Effector memory CD8-positive, alpha-beta T cell (primary cell): ENCODE data around the gene STX4.

Experiments used
- ATAC-seq: fragments of 150-1000 bp; cut with Tn5 transposase; replicated peaks from 2 replicates; pipeline ENCODE4 v1.10.0; 2021; ENCODE audit warnings: mild to moderate bottlenecking, moderate library complexity
- DNase-seq, 3 experiments: peaks; one replicate each; pipeline ENCODE4 v3.0.0; 2021
- H3K27ac Mint-ChIP-seq, 2 donors: one replicate each; pipeline ENCODE4 v1.8.0; 2022; ENCODE audit warnings: mild to moderate bottlenecking in 2 of 2, mixed read lengths in 2 of 2, moderate library complexity in 2 of 2
- H3K27me3 Mint-ChIP-seq, 2 donors: one replicate each; pipeline ENCODE4 v1.8.0; 2022; ENCODE audit warnings: mixed read lengths in 2 of 2
- H3K36me3 Mint-ChIP-seq: one replicate; pipeline ENCODE4 v1.8.0; 2022; ENCODE audit warnings: mild to moderate bottlenecking, moderate library complexity, mixed read lengths; ENCODE audit not compliant: insufficient read depth
- H3K4me1 Mint-ChIP-seq, 2 donors: one replicate each; pipeline ENCODE4 v1.8.0; 2022; ENCODE audit warnings: low read depth in 2 of 2, mixed read lengths in 2 of 2
- H3K4me3 Mint-ChIP-seq, 2 donors: one replicate each; pipeline ENCODE4 v1.8.0; 2022; ENCODE audit warnings: mild to moderate bottlenecking in 2 of 2, mixed read lengths in 2 of 2, moderate library complexity in 2 of 2
- H3K9me3 Mint-ChIP-seq, 2 donors: one replicate each; pipeline ENCODE4 v1.8.0; 2022; ENCODE audit warnings: mixed read lengths in 2 of 2
- total RNA-seq, 9 experiments: gene quantifications; one replicate each; lab custom pipeline; 2026; lab: John Stamatoyannopoulos, UW

The STX4 gene, protein sequence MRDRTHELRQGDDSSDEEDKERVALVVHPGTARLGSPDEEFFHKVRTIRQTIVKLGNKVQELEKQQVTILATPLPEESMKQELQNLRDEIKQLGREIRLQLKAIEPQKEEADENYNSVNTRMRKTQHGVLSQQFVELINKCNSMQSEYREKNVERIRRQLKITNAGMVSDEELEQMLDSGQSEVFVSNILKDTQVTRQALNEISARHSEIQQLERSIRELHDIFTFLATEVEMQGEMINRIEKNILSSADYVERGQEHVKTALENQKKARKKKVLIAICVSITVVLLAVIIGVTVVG
- total RNA-seq, result 46.3 to 71.9 (median 55.4) reads per million in 9 experiments

GRCh38 chr16:31032736-31033708, at the start of gene STX4:
STX4 (plus strand) TSS chr16:31033558; CDS start chr16:31033806, 248 bp downstream.
- Mint-ChIP-seq H3K27ac (peak within 1 kb of the TSS; percentile 95 to 96), H3K4me3 (peak within 1 kb of the TSS; percentile 99 to 100), H3K36me3 (peaks cover 36% of the 10 kb centered on the region), H3K9me3 (no peaks in the 10 kb centered on the region), H3K27me3 (no peaks in the 10 kb centered on the region), H3K4me1 (peaks cover 18 to 19% of the 10 kb centered on the region in 2 donors)
- DNase-seq (peak; percentile 96 to 98 (median 96)), ATAC-seq (peak; percentile 81)

DNA sequence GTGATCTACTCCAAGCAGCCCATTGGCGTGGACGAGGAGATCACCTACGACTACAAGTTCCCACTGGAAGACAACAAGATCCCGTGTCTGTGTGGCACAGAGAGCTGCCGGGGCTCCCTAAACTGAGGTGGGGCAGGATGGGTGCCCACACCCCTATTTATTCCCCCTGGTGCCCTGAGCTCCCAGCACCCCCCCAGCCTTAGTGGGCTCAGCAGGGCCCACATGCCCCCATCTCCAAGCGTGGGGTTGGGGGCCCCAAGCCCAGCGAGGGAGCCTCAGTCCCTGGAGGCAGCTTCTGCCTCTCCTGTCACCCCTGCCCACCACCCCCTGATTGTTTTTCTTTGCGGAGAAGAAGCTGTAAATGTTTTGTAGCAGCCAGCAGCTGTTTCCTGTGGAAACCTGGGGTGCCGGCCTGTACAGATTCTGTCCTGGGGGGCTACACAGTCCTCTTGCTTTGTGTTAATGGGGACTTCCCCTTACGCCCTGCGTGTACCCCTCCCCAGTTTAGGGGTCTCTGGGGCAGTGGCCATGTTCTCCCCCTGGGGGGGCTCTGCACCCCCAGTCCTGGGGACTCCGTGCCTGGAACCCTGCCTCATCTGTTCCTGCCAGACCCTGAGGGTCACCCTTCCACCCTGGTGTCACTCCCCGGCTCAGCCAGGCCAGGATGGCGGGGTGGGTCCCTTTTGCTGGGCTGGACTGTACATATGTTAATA, 49.3 kb upstream of the STX4 start:
- peaks cover 14% of the 10 kb centered on the region for H3K36me3 Mint-ChIP-seq
- DNase-seq (no peak), ATAC-seq (no peak)
- H3K4me1 Mint-ChIP-seq, result peaks cover 2 to 5% of the 10 kb centered on the region in 2 donors
- no peak overlapping the region for H3K27ac Mint-ChIP-seq
- H3K27me3 Mint-ChIP-seq, result no peaks in the 10 kb centered on the region
- no peak overlapping the region for H3K4me3 Mint-ChIP-seq
- no peaks in the 10 kb centered on the region for H3K9me3 Mint-ChIP-seq

DNA sequence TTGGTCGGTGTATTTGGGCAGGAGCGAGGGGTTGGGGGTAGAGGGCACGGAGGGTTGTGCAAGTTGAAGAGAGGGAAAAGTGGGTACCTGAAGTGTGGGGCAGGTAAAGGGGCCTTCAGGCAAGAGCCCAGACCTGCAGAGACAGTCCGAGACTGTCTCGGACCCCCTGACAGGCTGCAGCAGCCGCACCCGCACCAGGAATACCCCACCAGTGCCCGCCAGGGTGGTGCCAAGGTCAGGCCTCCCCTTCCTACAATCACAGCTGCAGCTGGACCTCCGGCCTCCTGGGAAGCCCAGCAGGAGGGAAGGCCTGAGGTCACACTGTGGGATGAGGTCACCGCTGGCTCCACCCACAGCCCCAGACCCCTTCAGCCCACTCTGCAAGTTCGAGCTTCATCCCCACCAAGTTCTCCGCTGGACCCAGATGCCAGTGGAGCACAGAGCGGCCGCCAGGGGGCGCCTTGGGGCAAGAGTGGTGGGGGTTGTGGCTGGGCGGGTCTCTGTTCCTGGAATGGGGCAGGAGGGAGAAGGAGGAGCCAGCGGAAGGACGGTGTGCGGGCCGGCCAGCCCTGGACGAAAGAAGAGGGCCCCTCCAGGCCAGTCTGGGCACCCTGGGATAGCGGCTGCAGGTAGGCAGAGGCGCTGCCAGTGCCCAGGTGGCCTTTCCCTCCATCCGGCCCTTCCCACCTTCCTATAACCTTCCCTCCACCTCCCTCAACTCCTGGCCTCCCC, 48.5 kb upstream of the STX4 start, which contains the start of gene HSD3B7:
TSS of gene HSD3B7 (plus strand) at position 539 of the 732 bp plus-strand sequence. CDS start 452 bp downstream, outside the sequence.
- peak; percentile 77 to 82 (median 78) for DNase-seq
- Mint-ChIP-seq H3K4me3 (no peak within 1 kb of the TSS), H3K4me1 (peaks cover 2 to 5% of the 10 kb centered on the region in 2 donors), H3K27ac (no peak within 1 kb of the TSS), H3K36me3 (peaks cover 14% of the 10 kb centered on the region), H3K9me3 (no peaks in the 10 kb centered on the region), H3K27me3 (no peaks in the 10 kb centered on the region)
- peak; percentile 81 for ATAC-seq

GRCh38 chr16:30985401-30986128, 47.8 kb upstream of the STX4 start:
- ATAC-seq (no peak), DNase-seq (no peak)
- Mint-ChIP-seq H3K4me1 (peaks cover 2 to 5% of the 10 kb centered on the region in 2 donors), H3K27ac (no peak overlapping the region), H3K4me3 (no peak overlapping the region), H3K36me3 (peaks cover 9% of the 10 kb centered on the region), H3K9me3 (no peaks in the 10 kb centered on the region), H3K27me3 (no peaks in the 10 kb centered on the region)

GRCh38 chr16:30986129-30986991, 47.0 kb upstream of the STX4 start:
- H3K27me3 Mint-ChIP-seq, result no peaks in the 10 kb centered on the region
- H3K4me1 Mint-ChIP-seq, result peaks cover 2 to 5% of the 10 kb centered on the region in 2 donors
- DNase-seq, result no peak
- H3K36me3 Mint-ChIP-seq, result peaks cover 14% of the 10 kb centered on the region
- no peaks in the 10 kb centered on the region for H3K9me3 Mint-ChIP-seq
- no peak for ATAC-seq
- H3K4me3 Mint-ChIP-seq, result no peak overlapping the region
- H3K27ac Mint-ChIP-seq, result no peak overlapping the region

DNA sequence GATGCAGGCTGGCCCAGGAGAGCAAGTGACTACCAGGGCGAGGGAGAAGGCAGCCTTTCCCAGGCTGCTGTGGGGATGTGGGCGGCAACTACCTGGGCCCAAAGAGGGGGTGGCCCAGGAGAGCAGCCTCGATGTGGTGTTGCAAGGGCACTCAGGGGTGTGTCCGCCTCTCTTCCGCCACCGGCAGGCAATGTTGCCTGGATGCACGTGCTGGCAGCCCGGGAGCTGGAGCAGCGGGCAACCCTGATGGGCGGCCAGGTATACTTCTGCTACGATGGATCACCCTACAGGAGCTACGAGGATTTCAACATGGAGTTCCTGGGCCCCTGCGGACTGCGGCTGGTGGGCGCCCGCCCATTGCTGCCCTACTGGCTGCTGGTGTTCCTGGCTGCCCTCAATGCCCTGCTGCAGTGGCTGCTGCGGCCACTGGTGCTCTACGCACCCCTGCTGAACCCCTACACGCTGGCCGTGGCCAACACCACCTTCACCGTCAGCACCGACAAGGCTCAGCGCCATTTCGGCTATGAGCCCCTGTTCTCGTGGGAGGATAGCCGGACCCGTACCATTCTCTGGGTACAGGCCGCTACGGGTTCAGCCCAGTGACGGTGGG, 45.7 kb upstream of the STX4 start:
- H3K27ac Mint-ChIP-seq, result no peak overlapping the region
- H3K4me3 Mint-ChIP-seq, result no peak overlapping the region
- ATAC-seq (no peak), DNase-seq (no peak)
- no peaks in the 10 kb centered on the region for H3K27me3 Mint-ChIP-seq
- peaks cover 2 to 5% of the 10 kb centered on the region in 2 donors for H3K4me1 Mint-ChIP-seq
- H3K36me3 Mint-ChIP-seq, result peaks cover 10% of the 10 kb centered on the region
- no peaks in the 10 kb centered on the region for H3K9me3 Mint-ChIP-seq

GRCh38 chr16:30989469-30990047, 43.8 kb upstream of the STX4 start:
- H3K9me3 Mint-ChIP-seq, result no peaks in the 10 kb centered on the region
- DNase-seq, result no peak
- H3K4me3 Mint-ChIP-seq, result no peak overlapping the region
- no peak for ATAC-seq
- H3K27me3 Mint-ChIP-seq, result no peaks in the 10 kb centered on the region
- H3K4me1 Mint-ChIP-seq, result peaks cover 0 to 2% of the 10 kb centered on the region in 2 donors
- H3K27ac Mint-ChIP-seq, result no peak overlapping the region
- peaks cover 5% of the 10 kb centered on the region for H3K36me3 Mint-ChIP-seq

DNA sequence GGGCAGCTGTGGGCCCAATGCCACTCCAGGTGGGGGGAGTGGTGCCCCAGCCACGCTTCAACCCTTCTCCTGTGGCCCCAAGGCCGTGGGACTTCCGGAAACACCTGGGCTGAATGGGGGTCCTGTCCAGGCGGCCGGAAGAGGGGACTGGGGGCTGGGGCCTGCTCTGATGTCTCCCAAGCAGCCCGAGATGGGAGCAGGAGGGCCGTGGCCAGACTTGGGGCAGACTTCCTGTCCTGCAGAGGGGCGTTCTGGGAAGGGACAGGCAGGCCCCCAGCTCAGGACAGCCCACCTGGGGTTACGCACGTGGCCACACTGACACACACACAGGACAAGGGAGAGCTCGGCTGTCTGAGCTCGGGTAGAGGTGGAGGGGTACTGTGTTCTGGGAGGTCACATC, 43.3 kb upstream of the STX4 start:
- no peak for ATAC-seq
- Mint-ChIP-seq H3K27ac (no peak overlapping the region), H3K4me3 (no peak overlapping the region)

DNA sequence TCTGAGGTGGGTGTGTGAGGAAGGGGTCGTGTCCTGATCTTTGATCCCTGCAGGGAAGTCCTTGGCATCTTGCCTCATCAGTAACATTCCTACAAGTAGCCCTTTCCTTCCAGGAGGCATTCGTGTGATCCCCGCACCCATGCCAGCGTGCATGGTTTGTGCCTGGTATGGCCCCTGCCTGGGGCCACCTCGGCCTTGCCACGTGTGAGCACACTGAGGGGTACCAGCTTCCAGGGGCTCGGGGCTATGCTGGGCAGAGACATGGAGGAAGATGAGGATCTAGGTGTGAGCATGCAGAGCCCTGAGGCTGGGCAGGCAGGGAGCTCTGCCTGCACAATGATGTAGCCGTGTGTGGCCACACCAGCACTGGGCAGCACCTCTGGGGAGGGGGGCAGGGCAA, 42.3 kb upstream of the STX4 start:
- Mint-ChIP-seq H3K9me3 (no peaks in the 10 kb centered on the region), H3K27ac (no peak overlapping the region), H3K4me3 (no peak overlapping the region), H3K27me3 (no peaks in the 10 kb centered on the region), H3K36me3 (peaks cover 8% of the 10 kb centered on the region), H3K4me1 (no peaks in the 10 kb centered on the region)
- no peak for DNase-seq
- ATAC-seq, result no peak

More for the DNA sequence above, 43.3 kb upstream of the STX4 start:
- Mint-ChIP-seq H3K36me3 (peaks cover 6% of the 10 kb centered on the region), H3K4me1 (peaks cover 0 to 2% of the 10 kb centered on the region in 2 donors), H3K9me3 (no peaks in the 10 kb centered on the region), H3K27me3 (no peaks in the 10 kb centered on the region)
- no peak for DNase-seq

DNA sequence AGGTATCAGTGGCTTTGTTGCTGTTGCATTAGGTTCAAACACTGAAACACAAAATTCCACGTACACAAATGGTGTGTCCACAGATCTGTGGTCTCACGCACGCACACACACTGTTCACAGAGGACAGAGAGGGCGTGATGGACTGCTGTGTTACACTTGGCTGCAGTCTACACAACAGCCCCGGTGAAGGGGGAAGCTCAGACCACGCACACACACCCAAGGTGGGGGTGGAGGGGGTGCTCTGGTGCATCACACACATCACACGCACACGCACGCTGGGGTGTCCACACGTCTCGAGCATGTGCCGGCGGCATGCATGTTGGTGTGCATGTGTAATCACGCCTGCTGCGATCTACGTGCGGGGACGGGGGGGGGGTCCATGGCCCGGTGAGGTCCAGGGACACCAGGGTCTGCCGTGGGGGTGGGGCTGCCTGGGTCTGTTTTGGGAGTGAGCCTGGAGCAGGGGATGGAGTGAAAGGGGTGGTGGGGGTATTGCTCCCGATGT, 41.0 kb upstream of the STX4 start:
- Mint-ChIP-seq H3K4me3 (no peak overlapping the region), H3K36me3 (peaks cover 8% of the 10 kb centered on the region), H3K9me3 (no peaks in the 10 kb centered on the region), H3K27ac (no peak overlapping the region), H3K4me1 (peaks cover 4 to 7% of the 10 kb centered on the region in 2 donors), H3K27me3 (no peaks in the 10 kb centered on the region)
- ATAC-seq (no peak), DNase-seq (no peak)
